Cardiac atrium fibroblast (primary cell): ENCODE results near the gene DDX60. TPM values are rescaled to one million over a fixed set of nuclear protein-coding genes. Genes with fewer than 3 reads are reported as not detected.

Experiments used
- total RNA-seq: library from RNA; depleted of rRNA; stranded (reverse); fragments of >200 nt; gene quantifications from 2 replicates; pipeline ENCODE4 v1.2.3, GENCODE V29; 2015

Gene DDX60, protein sequence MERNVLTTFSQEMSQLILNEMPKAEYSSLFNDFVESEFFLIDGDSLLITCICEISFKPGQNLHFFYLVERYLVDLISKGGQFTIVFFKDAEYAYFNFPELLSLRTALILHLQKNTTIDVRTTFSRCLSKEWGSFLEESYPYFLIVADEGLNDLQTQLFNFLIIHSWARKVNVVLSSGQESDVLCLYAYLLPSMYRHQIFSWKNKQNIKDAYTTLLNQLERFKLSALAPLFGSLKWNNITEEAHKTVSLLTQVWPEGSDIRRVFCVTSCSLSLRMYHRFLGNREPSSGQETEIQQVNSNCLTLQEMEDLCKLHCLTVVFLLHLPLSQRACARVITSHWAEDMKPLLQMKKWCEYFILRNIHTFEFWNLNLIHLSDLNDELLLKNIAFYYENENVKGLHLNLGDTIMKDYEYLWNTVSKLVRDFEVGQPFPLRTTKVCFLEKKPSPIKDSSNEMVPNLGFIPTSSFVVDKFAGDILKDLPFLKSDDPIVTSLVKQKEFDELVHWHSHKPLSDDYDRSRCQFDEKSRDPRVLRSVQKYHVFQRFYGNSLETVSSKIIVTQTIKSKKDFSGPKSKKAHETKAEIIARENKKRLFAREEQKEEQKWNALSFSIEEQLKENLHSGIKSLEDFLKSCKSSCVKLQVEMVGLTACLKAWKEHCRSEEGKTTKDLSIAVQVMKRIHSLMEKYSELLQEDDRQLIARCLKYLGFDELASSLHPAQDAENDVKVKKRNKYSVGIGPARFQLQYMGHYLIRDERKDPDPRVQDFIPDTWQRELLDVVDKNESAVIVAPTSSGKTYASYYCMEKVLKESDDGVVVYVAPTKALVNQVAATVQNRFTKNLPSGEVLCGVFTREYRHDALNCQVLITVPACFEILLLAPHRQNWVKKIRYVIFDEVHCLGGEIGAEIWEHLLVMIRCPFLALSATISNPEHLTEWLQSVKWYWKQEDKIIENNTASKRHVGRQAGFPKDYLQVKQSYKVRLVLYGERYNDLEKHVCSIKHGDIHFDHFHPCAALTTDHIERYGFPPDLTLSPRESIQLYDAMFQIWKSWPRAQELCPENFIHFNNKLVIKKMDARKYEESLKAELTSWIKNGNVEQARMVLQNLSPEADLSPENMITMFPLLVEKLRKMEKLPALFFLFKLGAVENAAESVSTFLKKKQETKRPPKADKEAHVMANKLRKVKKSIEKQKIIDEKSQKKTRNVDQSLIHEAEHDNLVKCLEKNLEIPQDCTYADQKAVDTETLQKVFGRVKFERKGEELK (N-terminal part only)
- 4.2 and 10.0 TPM in 2 replicates for total RNA-seq

DNA sequence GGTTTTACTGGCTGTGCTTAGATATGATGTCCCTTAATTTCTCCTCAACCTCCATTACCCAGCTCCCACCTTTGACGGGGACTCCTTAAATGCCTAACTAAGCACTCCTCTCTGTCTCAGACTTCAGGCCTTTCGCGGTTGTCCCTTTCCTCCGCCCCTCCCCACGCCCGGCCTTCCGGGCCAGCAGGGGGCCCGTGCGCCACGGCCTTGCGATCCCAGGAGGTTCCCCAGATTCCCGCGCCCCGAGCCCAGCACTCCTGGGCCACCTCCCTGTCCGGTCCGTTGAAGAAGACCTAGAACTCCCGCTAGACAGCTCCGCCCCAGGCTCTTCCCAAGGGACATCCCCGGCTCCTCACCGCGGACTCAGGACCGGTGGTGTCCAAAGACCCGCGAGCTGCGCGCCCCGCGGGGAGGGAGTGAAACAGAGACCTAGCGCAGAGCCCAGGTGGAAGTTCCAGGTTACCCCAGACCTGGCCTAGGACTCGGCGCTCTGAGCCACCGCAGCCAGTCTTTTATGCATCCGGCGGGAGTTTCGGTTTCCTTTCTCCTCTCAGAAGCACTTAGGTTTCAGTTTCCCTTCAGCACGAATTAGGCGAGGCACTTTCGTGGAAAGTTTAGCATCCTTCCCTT is at the start of gene DDX60:
Gene DDX60, minus strand, starts transcription at position 487 of the 630 bp plus-strand sequence. CDS start 7,493 bp downstream, outside the sequence.

Other genes starting within 250 kb of the DDX60 start
- gene ANXA10, start 226.2 kb downstream of the DDX60 start, total RNA-seq: 1.6 and 7.0 TPM in 2 replicates
- 6.3 and 11.2 TPM in 2 replicates for gene DDX60L, start 161.7 kb upstream of the DDX60 start, total RNA-seq
- 18.4 and 43.1 TPM in 2 replicates for gene PALLD, start 178.3 kb upstream of the DDX60 start, total RNA-seq